Neural progenitor cell (in vitro differentiated cells): ENCODE data around the gene KCNC4. TPM values are rescaled to one million over a fixed set of nuclear protein-coding genes. Genes with fewer than 3 reads are reported as not detected.

Source experiments
- DNase-seq: peaks from one replicate; pipeline ENCODE4 v3.0.0-alpha.2; 2016; ENCODE audit warnings: low spot score
- H2AFZ ChIP-seq: fragments of 200-600 bp; sonication (generic); replicated peaks from 2 replicates; pipeline ENCODE4 v1.6.1; 2016; ENCODE audit warnings: antibody characterized with exemption
- H3F3A ChIP-seq: fragments of 200-600 bp; sonication (generic); 2 replicates; pipeline ENCODE4 v1.6.1; 2016; ENCODE audit warnings: antibody characterized with exemption, low read depth
- H3K27ac ChIP-seq: fragments of 200-600 bp; sonication (generic); 2 replicates; pipeline ENCODE4 v1.5.1; 2016; ENCODE audit warnings: mild to moderate bottlenecking
- H3K27me3 ChIP-seq: fragments of 200-600 bp; sonication (generic); 2 replicates; pipeline ENCODE4 v1.6.1; 2016; ENCODE audit warnings: mild to moderate bottlenecking, moderate library complexity
- H3K36me3 ChIP-seq: fragments of 200-600 bp; sonication (generic); 2 replicates; pipeline ENCODE4 v1.5.1; 2016
- H3K4me1 ChIP-seq: fragments of 200-600 bp; sonication (generic); 2 replicates; pipeline ENCODE4 v1.6.1; 2016; ENCODE audit warnings: mixed run types
- H3K4me2 ChIP-seq: fragments of 200-600 bp; sonication (generic); 2 replicates; pipeline ENCODE4 v1.6.1; 2016
- H3K4me3 ChIP-seq: fragments of 200-600 bp; sonication (generic); 2 replicates; pipeline ENCODE4 v1.5.1; 2016
- H3K79me2 ChIP-seq: fragments of 200-600 bp; sonication (generic); 2 replicates; pipeline ENCODE4 v1.6.1; 2016; ENCODE audit warnings: low read depth
- H3K9ac ChIP-seq: fragments of 200-600 bp; sonication (generic); 2 replicates; pipeline ENCODE4 v1.6.1; 2016
- H3K9me3 ChIP-seq: fragments of 200-600 bp; sonication (generic); 2 replicates; pipeline ENCODE4 v1.5.1; 2016; ENCODE audit warnings: low read depth
- H4K20me1 ChIP-seq: fragments of 200-600 bp; sonication (generic); 2 replicates; pipeline ENCODE4 v1.6.1; 2016; ENCODE audit warnings: low read depth
- H3K27ac Mint-ChIP-seq: 3 replicates; pipeline ENCODE4 v1.8.0; 2021; ENCODE audit warnings: mixed read lengths
- H3K27me3 Mint-ChIP-seq: 2 replicates; pipeline ENCODE4 v1.8.0; 2022; ENCODE audit warnings: low read depth, mild to moderate bottlenecking, inconsistent platforms, moderate library complexity, mixed read lengths; ENCODE audit not compliant: insufficient read depth
- H3K36me3 Mint-ChIP-seq: 3 replicates; pipeline ENCODE4 v1.8.0; 2021; ENCODE audit warnings: mixed read lengths
- H3K4me1 Mint-ChIP-seq: 3 replicates; pipeline ENCODE4 v1.8.0; 2021; ENCODE audit warnings: mixed read lengths
- H3K4me3 Mint-ChIP-seq: 3 replicates; pipeline ENCODE4 v1.8.0; 2021; ENCODE audit warnings: mild to moderate bottlenecking, moderate library complexity, mixed read lengths
- H3K9me3 Mint-ChIP-seq: 3 replicates; pipeline ENCODE4 v1.8.0; 2020; ENCODE audit warnings: mixed read lengths
- EZH2 ChIP-seq: fragments of 200-600 bp; sonication (generic); IDR thresholded peaks from 2 replicates; pipeline ENCODE4 v1.6.1; 2017; ENCODE audit warnings: antibody characterized with exemption, mild to moderate bottlenecking, moderate library complexity
- EZH2phosphoT487 ChIP-seq: fragments of 200-600 bp; sonication (generic); IDR thresholded peaks from 2 replicates; pipeline ENCODE4 v1.6.1; 2017; ENCODE audit warnings: antibody characterized with exemption
- total RNA-seq: library from RNA; depleted of rRNA; stranded (reverse); fragments of >200 nt; gene quantifications from 2 replicates; pipeline ENCODE4 v1.2.3, GENCODE V29; 2015; ENCODE audit warnings: low replicate concordance
- TF ChIP-seq, protein P1 (sequence below): fragments of 200-600 bp; sonication (generic); IDR thresholded peaks from 2 replicates; pipeline ENCODE4 v1.5.1; 2017; ENCODE audit warnings: antibody characterized with exemption, mild to moderate bottlenecking

Gene KCNC4
- total RNA-seq, 1 donor from 2014 or later = 1.3 TPM

DNA sequence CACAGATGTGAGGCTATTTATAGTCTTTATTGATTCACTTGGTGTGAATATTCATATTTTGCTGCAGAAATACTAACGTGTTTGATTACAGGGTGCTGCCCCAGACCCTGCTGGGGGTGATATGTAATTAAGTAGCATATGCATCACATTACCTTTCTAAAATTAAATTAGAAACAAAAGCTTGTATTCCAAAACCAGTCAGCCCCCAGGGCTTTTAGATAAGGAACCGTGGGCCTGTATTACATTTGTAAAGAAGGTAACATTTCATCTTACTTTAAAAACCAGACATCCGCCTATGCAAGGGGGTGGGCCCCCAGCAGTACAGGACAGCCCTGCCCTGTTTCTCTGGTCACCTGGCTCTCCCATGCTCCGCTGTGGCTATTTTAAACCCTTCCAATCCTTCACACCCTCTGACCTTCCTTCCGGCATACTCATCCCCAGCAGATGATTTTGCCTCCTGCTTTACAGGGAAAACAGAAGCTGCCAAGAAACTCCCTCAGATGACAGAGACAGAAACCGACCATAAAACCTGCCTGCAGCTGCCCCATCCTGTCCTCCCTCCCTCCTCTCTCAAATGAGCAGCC lies 22.0 kb upstream of the KCNC4 start:
- no peaks in the 10 kb centered on the region for H4K20me1 ChIP-seq
- no peaks in the 10 kb centered on the region for H3K27me3 ChIP-seq
- H3K36me3 ChIP-seq = no peaks in the 10 kb centered on the region
- Mint-ChIP-seq H3K27ac (no peak overlapping the region), H3K9me3 (no peaks in the 10 kb centered on the region), H3K36me3 (no peaks in the 10 kb centered on the region), H3K4me3 (peak overlapping the region; percentile 50), H3K27me3 (peaks cover 16% of the 10 kb centered on the region), H3K4me1 (no peaks in the 10 kb centered on the region)
- no peak overlapping the region for H3K27ac ChIP-seq
- no peaks in the 10 kb centered on the region for H3K79me2 ChIP-seq
- no peak for DNase-seq
- no peak overlapping the region for H3K4me3 ChIP-seq
- no peaks in the 10 kb centered on the region for H3F3A ChIP-seq
- no peak overlapping the region for H3K4me2 ChIP-seq
- no peaks in the 10 kb centered on the region for H3K4me1 ChIP-seq
- H2AFZ ChIP-seq = no peak overlapping the region
- H3K9me3 ChIP-seq = no peaks in the 10 kb centered on the region
- TF ChIP-seq EZH2phosphoT487 (no peak), EZH2 (no peak)
- TF ChIP-seq, protein P1, sequence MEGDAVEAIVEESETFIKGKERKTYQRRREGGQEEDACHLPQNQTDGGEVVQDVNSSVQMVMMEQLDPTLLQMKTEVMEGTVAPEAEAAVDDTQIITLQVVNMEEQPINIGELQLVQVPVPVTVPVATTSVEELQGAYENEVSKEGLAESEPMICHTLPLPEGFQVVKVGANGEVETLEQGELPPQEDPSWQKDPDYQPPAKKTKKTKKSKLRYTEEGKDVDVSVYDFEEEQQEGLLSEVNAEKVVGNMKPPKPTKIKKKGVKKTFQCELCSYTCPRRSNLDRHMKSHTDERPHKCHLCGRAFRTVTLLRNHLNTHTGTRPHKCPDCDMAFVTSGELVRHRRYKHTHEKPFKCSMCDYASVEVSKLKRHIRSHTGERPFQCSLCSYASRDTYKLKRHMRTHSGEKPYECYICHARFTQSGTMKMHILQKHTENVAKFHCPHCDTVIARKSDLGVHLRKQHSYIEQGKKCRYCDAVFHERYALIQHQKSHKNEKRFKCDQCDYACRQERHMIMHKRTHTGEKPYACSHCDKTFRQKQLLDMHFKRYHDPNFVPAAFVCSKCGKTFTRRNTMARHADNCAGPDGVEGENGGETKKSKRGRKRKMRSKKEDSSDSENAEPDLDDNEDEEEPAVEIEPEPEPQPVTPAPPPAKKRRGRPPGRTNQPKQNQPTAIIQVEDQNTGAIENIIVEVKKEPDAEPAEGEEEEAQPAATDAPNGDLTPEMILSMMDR = no peak
- no peak overlapping the region for H3K9ac ChIP-seq

- no peaks in the 10 kb centered on the region for H3K36me3 ChIP-seq
- no peaks in the 10 kb centered on the region for H3K9me3 ChIP-seq
- no peak overlapping the region for H3K4me3 ChIP-seq
- no peak overlapping the region for H3K4me2 ChIP-seq
- no peak overlapping the region for H2AFZ ChIP-seq
- Mint-ChIP-seq H3K27ac (no peak overlapping the region), H3K9me3 (no peaks in the 10 kb centered on the region), H3K4me1 (no peaks in the 10 kb centered on the region), H3K36me3 (no peaks in the 10 kb centered on the region), H3K27me3 (peaks cover 15% of the 10 kb centered on the region), H3K4me3 (no peak overlapping the region)
- H3K27me3 ChIP-seq = no peaks in the 10 kb centered on the region
- no peaks in the 10 kb centered on the region for H4K20me1 ChIP-seq
- TF ChIP-seq, protein P1 = no peak
- TF ChIP-seq EZH2phosphoT487 (no peak), EZH2 (no peak)
- H3K4me1 ChIP-seq = no peaks in the 10 kb centered on the region
- H3K79me2 ChIP-seq = no peaks in the 10 kb centered on the region
- no peaks in the 10 kb centered on the region for H3F3A ChIP-seq
- no peak overlapping the region for H3K27ac ChIP-seq
- no peak overlapping the region for H3K9ac ChIP-seq
- DNase-seq = no peak
Observed at GRCh38 chr1:110189181-110189580, 20.9 kb upstream of the KCNC4 start.

- Histone ChIP-seq H2AFZ (no peak overlapping the region), H3K27me3 (no peaks in the 10 kb centered on the region), H3F3A (no peaks in the 10 kb centered on the region), H3K9me3 (no peaks in the 10 kb centered on the region), H3K79me2 (no peaks in the 10 kb centered on the region), H3K9ac (no peak overlapping the region), H3K4me2 (no peak overlapping the region), H4K20me1 (no peaks in the 10 kb centered on the region), H3K4me1 (no peaks in the 10 kb centered on the region), H3K4me3 (no peak overlapping the region), H3K27ac (no peak overlapping the region), H3K36me3 (no peaks in the 10 kb centered on the region)
- peaks cover 11% of the 10 kb centered on the region for H3K27me3 Mint-ChIP-seq
- no peak overlapping the region for H3K4me3 Mint-ChIP-seq
- TF ChIP-seq EZH2phosphoT487 (no peak), EZH2 (no peak)
- TF ChIP-seq, protein P1 = no peak
- DNase-seq = no peak
- H3K36me3 Mint-ChIP-seq = no peaks in the 10 kb centered on the region
- no peaks in the 10 kb centered on the region for H3K4me1 Mint-ChIP-seq
- H3K27ac Mint-ChIP-seq = no peak overlapping the region
- no peaks in the 10 kb centered on the region for H3K9me3 Mint-ChIP-seq
Observed at GRCh38 chr1:110190282-110190929, 19.7 kb upstream of the KCNC4 start.
